ENCODE data around the gene PSG6. TPM values are rescaled to one million over a fixed set of nuclear protein-coding genes. Genes with fewer than 3 reads are reported as not detected.
"Not testable (repeated sequence)": the region's sequence is repeated elsewhere in the genome, so short reads cannot be mapped to it uniquely, and the experiment has no call there.

PSG6 gene
- polyA plus RNA-seq, 6 donors from 2014 or later = not detected

- DNase-seq; H3K4me3 Mint-ChIP-seq; H3K9me3 Mint-ChIP-seq; H3K36me3 Mint-ChIP-seq; ATAC-seq (ENCODE audit: low read depth in 2 of 2); H3K27ac Mint-ChIP-seq: not testable (repeated sequence)
- Mint-ChIP-seq H3K27me3 (peaks cover 15 to 26% (median 20%) of the 10 kb centered on the region in 3 donors), H3K4me1 (peaks cover 0 to 11% (median 0%) of the 10 kb centered on the region in 3 donors)
Observed at GRCh38 chr19:42923106-42923505, 5.4 kb upstream of the PSG6 start.

GRCh38 chr19:42920971-42921370 lies 3.3 kb upstream of the PSG6 start:
- not testable (repeated sequence) for H3K36me3 Mint-ChIP-seq; H3K4me3 Mint-ChIP-seq; H3K9me3 Mint-ChIP-seq; H3K27ac Mint-ChIP-seq; ATAC-seq (ENCODE audit: low read depth in 2 of 2); DNase-seq
- H3K4me1 Mint-ChIP-seq = peaks cover 0 to 11% (median 0%) of the 10 kb centered on the region in 3 donors
- peaks cover 11 to 21% (median 20%) of the 10 kb centered on the region in 3 donors for H3K27me3 Mint-ChIP-seq

GRCh38 chr19:42919757-42920079 lies 2.0 kb upstream of the PSG6 start:
- ATAC-seq (ENCODE audit: low read depth in 2 of 2) (no peak), DNase-seq (no peak)
- Mint-ChIP-seq H3K9me3 (peaks cover 0 to 3% (median 0%) of the 10 kb centered on the region in 7 donors), H3K4me3 (no peak overlapping the region), H3K27me3 (peaks cover 11 to 21% (median 20%) of the 10 kb centered on the region in 3 donors), H3K4me1 (peaks cover 0 to 11% (median 0%) of the 10 kb centered on the region in 3 donors), H3K36me3 (no peaks in the 10 kb centered on the region), H3K27ac (no peak overlapping the region)

GRCh38 chr19:42919070-42919756 lies 1.5 kb upstream of the PSG6 start:
- H3K4me3 Mint-ChIP-seq; H3K9me3 Mint-ChIP-seq; DNase-seq; ATAC-seq (ENCODE audit: low read depth in 2 of 2); H3K27ac Mint-ChIP-seq; H3K36me3 Mint-ChIP-seq: not testable (repeated sequence)
- Mint-ChIP-seq H3K27me3 (peaks cover 11 to 21% (median 20%) of the 10 kb centered on the region in 3 donors), H3K4me1 (peaks cover 0 to 11% (median 0%) of the 10 kb centered on the region in 3 donors)

GRCh38 chr19:42918377-42919069 lies 829 bp upstream of the PSG6 start:
- ATAC-seq (ENCODE audit: low read depth in 2 of 2) = not testable (repeated sequence)
- Mint-ChIP-seq H3K4me1 (peaks cover 0 to 11% (median 0%) of the 10 kb centered on the region in 3 donors), H3K27ac (peak overlapping the region in 1 of 6 donors; percentile 65)

GRCh38 chr19:42916931-42917330 lies 763 bp downstream of the PSG6 start:
- Mint-ChIP-seq H3K4me1 (peaks cover 0 to 11% (median 0%) of the 10 kb centered on the region in 3 donors), H3K27me3 (peaks cover 0 to 20% (median 19%) of the 10 kb centered on the region in 3 donors)
- DNase-seq; H3K36me3 Mint-ChIP-seq; ATAC-seq (ENCODE audit: low read depth in 2 of 2); H3K27ac Mint-ChIP-seq; H3K9me3 Mint-ChIP-seq; H3K4me3 Mint-ChIP-seq: not testable (repeated sequence)

More at GRCh38 chr19:42918377-42919069, 829 bp upstream of the PSG6 start:
- H3K27me3 Mint-ChIP-seq = peaks cover 10 to 21% (median 20%) of the 10 kb centered on the region in 3 donors
- H3K36me3 Mint-ChIP-seq, DNase-seq, H3K9me3 Mint-ChIP-seq, H3K4me3 Mint-ChIP-seq: not testable (repeated sequence)

GRCh38 chr19:42913516-42913915 lies 4.2 kb downstream of the PSG6 start:
- not testable (repeated sequence) for H3K9me3 Mint-ChIP-seq; DNase-seq; ATAC-seq (ENCODE audit: low read depth in 2 of 2); H3K4me3 Mint-ChIP-seq; H3K36me3 Mint-ChIP-seq; H3K4me1 Mint-ChIP-seq; H3K27ac Mint-ChIP-seq
- H3K27me3 Mint-ChIP-seq = peaks cover 5 to 20% (median 7%) of the 10 kb centered on the region in 3 donors

GRCh38 chr19:42912941-42913340 lies 4.8 kb downstream of the PSG6 start:
- not testable (repeated sequence) for H3K36me3 Mint-ChIP-seq; ATAC-seq (ENCODE audit: low read depth in 2 of 2); H3K4me1 Mint-ChIP-seq; H3K9me3 Mint-ChIP-seq; H3K27ac Mint-ChIP-seq; DNase-seq; H3K4me3 Mint-ChIP-seq
- peaks cover 1 to 15% (median 5%) of the 10 kb centered on the region in 3 donors for H3K27me3 Mint-ChIP-seq

GRCh38 chr19:42911731-42912130 lies 6.0 kb downstream of the PSG6 start:
- DNase-seq; H3K4me3 Mint-ChIP-seq; ATAC-seq (ENCODE audit: low read depth in 2 of 2); H3K9me3 Mint-ChIP-seq; H3K36me3 Mint-ChIP-seq; H3K27ac Mint-ChIP-seq; H3K4me1 Mint-ChIP-seq: not testable (repeated sequence)
- peaks cover 5 to 21% (median 6%) of the 10 kb centered on the region in 3 donors for H3K27me3 Mint-ChIP-seq

GRCh38 chr19:42906162-42906561 lies 11.5 kb downstream of the PSG6 start:
- H3K9me3 Mint-ChIP-seq; DNase-seq; ATAC-seq (ENCODE audit: low read depth in 2 of 2); H3K4me3 Mint-ChIP-seq; H3K4me1 Mint-ChIP-seq; H3K27ac Mint-ChIP-seq; H3K36me3 Mint-ChIP-seq: not testable (repeated sequence)
- H3K27me3 Mint-ChIP-seq = peaks cover 11 to 35% (median 18%) of the 10 kb centered on the region in 3 donors

GRCh38 chr19:42900561-42900960 lies 17.1 kb downstream of the PSG6 start:
- ATAC-seq (ENCODE audit: low read depth in 2 of 2); H3K4me1 Mint-ChIP-seq; H3K36me3 Mint-ChIP-seq; DNase-seq; H3K4me3 Mint-ChIP-seq: not testable (repeated sequence)
- Mint-ChIP-seq H3K9me3 (peaks cover 0 to 14% (median 10%) of the 10 kb centered on the region in 7 donors), H3K27ac (peak overlapping the region in 1 of 6 donors; percentile 1), H3K27me3 (peaks cover 21 to 27% (median 26%) of the 10 kb centered on the region in 3 donors)

GRCh38 chr19:42899674-42900073 lies 18.0 kb downstream of the PSG6 start:
- H3K36me3 Mint-ChIP-seq; H3K4me1 Mint-ChIP-seq; ATAC-seq (ENCODE audit: low read depth in 2 of 2); DNase-seq; H3K4me3 Mint-ChIP-seq; H3K27ac Mint-ChIP-seq: not testable (repeated sequence)
- Mint-ChIP-seq H3K9me3 (peaks cover 0 to 15% (median 10%) of the 10 kb centered on the region in 7 donors), H3K27me3 (peaks cover 19 to 27% (median 26%) of the 10 kb centered on the region in 3 donors)

- not testable (repeated sequence) for DNase-seq; H3K36me3 Mint-ChIP-seq; ATAC-seq (ENCODE audit: low read depth in 2 of 2); H3K4me1 Mint-ChIP-seq; H3K4me3 Mint-ChIP-seq; H3K27ac Mint-ChIP-seq
- H3K27me3 Mint-ChIP-seq = peaks cover 19 to 27% (median 26%) of the 10 kb centered on the region in 3 donors
- H3K9me3 Mint-ChIP-seq = peaks cover 0 to 17% (median 10%) of the 10 kb centered on the region in 7 donors
Observed at GRCh38 chr19:42899110-42899509, 18.6 kb downstream of the PSG6 start.

GRCh38 chr19:42898656-42899055 lies 19.0 kb downstream of the PSG6 start:
- Mint-ChIP-seq H3K27me3 (peaks cover 19 to 27% (median 26%) of the 10 kb centered on the region in 3 donors), H3K9me3 (peaks cover 0 to 17% (median 10%) of the 10 kb centered on the region in 7 donors)
- not testable (repeated sequence) for H3K4me3 Mint-ChIP-seq; H3K36me3 Mint-ChIP-seq; H3K4me1 Mint-ChIP-seq; DNase-seq; H3K27ac Mint-ChIP-seq; ATAC-seq (ENCODE audit: low read depth in 2 of 2)
